NOMO-1 (cell line): Measurements from ENCODE around the gene CKAP2L.
A peak's percentile ranks its signal among the peaks of the same experiment; 100 is the strongest.
"Not testable (repeated sequence)": the region's sequence is repeated elsewhere in the genome, so short reads cannot be mapped to it uniquely, and the experiment has no call there.

ENCODE experiments used
- DNase-seq, 2 experiments: peaks; one replicate each; lab custom pipeline; 2025; ENCODE audit not compliant: unreplicated experiment in 2 of 2; lab: John Stamatoyannopoulos, UW

The CKAP2L gene

DNA sequence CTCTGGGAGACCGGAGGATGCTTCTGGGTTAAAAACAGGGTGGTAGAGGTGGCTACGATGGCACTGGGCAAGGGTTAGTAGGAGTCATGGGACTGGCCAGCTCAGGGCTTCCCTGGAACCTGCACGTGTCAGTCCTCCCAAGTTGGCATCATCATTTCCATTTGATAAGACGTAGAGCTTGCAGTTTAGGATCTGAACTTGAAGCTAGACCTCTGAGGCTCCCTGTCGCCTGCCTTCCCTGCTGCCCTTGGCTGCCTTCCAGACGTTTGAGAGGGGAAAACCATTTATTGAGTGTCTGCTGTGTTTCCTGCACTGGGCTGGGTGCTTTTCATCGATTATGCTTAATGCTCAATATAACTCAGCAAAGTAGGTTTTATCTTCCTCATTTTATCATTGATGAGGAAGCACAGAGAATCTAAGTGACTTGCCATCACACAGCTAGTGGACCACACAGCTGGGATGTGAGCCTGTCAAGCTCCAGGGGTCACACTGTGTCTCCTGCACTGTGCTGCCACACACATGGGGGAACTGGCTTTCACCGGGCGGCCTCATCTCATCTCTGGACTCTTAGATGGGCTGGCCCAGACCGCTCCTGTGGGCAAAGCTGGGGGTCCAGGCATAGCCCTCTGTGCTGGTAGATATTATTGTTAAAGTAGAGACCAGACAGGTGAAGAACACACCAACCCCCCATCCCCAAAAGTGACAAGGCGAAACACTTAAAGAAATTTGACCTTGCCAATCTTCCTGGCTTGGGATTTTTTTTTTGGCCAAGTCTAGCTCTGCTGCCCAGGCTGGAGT lies 35.8 kb downstream of the CKAP2L start:
- no peak for DNase-seq

DNA sequence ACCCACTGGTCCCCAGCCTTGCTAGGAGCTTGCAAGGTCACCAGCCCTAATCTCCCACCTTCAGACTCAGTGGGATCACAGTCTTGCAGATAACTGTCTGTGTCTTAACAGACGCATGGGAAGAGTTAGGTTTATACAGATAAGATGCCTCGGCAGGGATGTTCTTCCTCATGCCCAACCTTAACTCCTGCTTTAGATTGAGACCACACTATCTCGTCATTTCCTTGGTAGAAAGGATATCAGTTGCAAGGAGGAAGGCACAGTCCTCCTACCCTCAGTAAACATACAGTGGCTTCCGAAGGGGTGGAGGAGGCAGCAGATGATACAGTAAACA lies 36.4 kb downstream of the CKAP2L start:
- DNase-seq: no peak

DNA sequence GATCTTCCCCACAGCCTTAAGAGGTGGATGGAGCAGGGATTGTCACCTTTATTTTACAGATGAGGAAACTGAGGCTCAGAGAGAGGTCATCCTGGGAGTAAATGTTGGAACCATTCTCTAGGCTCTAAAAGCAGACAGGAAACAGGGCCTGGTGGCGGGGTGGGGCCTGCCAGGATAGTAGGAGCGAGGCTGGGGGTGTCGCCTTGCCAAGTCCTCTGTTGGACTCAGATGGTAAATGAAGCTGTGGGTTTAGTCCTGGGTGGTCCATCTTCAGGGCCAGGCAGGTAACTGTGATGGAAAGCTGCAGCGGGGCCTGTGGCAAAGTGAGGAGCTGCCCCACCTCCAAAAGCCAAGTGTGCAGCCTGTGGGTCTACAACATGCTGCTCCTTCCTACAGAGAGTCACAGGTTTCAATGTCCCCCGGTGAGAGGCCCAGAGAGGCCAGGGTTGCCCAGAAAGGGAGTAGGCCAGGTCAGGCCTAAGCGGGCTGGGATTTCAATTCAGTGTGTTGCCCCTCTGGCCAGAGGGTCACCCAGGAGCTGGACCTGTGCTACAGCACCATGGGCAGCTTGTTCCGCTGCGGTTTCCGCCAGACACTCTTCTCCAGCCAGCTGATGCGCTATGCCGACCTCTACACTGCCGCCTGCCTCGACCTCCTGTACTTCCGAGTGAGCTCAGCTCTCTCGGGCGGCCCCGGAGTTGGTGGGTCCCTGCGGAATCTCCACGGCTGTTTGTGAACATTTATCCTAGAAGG lies 37.0 kb downstream of the CKAP2L start:
- DNase-seq: no peak

DNA sequence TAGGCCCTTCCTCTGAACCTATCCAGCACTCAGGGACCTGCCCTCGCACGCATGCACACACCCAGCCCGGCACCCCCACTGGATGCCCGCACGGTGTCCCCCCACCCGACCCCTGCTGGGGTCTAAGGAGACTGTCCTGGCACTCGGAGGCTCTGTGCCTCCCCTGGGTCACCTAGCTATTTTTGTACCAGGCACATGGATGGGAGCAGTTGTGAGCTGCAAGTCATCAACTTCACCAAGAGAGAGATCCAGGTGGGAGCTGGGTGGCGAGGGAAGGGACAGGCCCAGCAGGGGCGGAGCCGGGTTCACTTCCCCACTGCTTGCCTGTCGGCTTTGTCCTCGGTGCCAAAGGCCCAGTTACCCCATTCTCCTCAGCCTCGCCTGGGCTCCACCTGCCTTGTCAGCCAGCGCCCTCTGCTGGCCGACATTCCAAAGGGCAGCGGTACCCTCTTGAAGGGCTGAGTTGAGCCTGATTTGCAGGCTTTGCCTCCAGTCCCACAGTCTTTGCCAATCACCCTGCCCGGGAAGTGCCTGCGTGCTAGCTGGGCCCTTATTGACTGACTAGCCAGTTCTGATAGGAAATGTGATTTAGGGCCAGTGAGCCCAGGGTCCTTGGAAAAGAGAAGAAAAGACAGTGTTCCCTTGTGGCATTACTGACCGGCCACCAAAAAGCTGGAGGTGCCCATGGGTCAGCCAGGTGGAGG lies 37.8 kb downstream of the CKAP2L start:
- peak; percentile 89 to 93 for DNase-seq

DNA sequence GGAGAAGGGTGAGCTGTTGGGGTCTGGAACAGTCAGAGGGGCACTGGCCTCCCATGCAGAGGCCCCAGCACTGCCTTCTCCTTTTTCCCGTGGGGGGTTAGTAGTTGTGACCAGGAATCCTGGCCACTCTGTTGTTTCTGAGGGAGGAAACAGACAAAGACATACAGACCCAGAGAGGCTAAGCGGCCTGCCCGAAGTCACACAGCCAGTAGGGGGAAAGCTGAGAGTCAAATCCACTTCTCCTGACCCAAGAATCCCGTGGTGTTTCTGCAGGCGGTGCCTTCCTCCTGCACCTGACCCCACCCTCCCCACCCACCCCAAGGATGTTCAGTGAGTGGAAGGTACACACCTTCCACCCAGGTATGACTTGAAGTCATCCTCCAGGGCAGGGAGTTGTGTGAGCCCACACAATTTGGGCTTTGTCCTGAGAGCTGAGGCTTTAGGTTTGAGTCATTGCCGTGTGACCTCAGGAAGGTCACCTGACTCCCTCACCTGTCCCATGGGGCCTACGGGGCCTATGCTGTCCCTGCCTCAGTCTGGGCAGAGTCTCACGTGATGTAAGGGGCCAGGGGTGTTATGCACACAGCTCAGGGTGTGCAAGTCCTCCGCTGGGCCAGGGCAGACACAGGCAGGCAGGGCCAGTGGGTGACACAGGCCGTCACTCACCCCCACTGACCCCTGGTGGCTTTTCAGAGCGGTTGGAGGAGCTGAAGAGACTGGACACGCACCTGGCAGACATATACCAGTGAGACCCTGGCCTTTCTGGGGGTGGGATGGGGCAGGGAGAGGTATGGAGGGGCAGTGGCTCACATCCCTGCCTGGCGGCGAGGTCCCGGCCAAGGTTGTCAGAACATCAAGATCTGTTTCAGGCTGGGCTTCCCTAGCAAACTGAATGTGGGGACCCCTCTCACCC lies 38.6 kb downstream of the CKAP2L start:
- no peak for DNase-seq

DNA sequence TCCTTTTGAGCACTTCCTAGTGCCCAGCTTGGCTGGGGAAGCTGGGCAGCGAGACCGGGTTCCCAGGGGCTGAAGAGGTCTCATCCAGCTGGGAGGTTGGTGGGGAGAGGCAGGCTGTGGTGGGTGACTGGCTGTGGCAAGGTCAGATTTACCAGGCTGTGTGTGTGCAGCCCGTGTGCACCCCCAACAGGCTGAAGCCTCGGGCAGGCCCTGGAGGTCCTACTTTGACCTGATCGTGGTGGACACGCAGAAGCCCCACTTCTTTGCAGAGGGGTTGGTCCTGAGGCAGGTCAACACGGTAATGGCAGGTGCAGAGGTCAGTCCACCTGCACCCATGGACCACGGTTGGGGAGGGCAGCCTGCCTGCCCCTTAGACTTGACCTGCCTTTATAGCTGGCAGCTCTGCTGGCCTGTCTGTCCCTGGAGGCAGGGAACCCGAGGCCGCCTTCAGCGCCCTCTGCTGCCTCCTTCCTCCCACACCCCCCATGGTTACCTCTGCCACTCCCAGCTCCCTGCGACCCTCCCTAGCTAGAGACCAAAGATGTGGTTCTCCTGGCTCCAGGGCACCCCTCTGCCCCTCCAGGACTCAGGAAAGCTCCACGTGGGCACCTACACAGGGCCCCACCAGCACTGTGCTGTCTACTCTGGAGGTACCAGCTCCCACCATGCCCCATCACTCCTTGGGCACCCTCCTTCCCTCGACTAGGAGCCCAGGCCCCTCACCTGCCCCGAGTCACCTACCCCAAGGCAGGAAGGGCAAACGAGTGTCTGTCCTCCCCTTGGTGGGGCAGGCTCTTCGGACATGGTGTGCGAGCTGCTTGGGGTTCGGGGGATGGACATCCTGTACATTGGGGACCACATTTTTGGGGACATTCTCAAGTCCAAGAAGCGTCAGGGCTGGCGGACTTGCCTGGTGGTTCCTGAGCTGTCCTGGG lies 39.6 kb downstream of the CKAP2L start:
- DNase-seq: peak in 1 of 2 experiments; percentile 48

DNA sequence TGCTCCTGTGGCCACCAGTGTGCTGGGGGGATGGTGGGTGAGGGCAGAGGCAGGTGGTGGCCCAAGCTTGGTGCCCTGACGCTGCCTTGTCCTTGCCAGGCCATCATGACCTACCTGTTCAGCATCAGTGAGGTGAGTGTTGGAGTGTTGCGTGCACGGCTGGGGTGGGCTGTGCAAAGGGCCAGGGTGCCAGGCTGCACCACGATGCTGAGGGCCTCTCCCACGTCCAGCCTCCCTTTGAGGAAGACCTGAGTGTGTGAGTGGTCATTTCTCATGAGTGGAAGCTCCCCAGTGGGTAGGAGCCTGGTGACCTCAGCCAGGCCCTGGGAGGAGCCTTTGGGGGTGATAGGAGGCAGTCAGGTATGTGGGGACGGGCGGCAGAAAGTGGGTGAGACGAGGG lies 40.4 kb downstream of the CKAP2L start:
- DNase-seq: no peak

DNA sequence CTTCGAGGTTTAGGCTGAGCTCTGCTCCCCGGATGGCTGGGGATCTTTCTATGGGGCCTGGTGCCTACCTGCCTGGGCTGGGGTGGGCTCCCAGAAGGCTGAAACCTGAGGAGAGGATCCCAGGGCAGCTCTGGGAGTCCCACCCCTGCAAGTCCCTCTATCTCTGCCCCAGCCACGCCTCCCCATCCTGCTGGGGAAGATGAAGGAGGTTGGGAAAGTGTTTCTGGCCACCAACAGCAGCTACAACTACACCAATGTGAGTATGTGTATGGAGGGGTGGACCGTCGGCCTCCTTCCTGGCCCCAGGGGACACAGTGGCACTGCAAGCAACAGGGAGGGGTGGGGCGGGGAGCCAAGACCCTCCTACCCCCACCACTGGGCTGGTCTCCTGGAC lies 40.9 kb downstream of the CKAP2L start:
- DNase-seq: no peak

DNA sequence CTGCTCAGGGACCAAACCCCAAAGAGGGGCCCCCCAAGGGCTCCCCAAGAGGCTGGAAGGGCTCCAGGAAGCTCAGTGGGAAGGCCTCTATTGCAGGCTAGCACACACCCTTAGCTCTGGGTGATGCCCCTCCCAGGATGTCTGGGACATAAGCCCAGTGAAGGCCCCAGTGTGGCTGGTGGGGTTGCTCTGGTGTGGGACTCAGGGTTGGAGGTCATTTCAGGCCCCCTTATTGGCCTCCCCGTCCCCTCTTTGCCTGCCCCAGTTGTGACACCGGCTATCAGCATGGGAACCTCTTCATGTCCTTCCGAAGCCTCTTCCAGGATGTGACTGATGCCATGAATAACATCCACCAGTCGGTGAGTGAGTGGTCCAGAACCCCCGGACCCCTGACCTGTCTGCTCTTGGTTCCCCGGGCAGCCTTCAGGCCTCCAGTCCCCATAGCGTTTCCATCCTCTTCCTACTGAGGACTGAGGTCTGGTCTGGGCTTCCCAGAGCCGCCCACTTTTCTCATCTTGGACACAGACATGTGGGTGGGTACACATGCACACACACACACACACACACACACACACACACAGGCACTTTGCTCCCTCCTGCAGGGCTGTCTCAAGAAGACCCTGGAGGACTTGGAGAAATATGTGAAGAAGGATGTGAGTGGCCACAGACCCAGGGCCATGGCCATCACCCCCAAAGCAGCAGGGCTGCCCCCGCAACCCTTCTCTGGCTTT lies 41.4 kb downstream of the CKAP2L start:
- DNase-seq: no peak

DNA sequence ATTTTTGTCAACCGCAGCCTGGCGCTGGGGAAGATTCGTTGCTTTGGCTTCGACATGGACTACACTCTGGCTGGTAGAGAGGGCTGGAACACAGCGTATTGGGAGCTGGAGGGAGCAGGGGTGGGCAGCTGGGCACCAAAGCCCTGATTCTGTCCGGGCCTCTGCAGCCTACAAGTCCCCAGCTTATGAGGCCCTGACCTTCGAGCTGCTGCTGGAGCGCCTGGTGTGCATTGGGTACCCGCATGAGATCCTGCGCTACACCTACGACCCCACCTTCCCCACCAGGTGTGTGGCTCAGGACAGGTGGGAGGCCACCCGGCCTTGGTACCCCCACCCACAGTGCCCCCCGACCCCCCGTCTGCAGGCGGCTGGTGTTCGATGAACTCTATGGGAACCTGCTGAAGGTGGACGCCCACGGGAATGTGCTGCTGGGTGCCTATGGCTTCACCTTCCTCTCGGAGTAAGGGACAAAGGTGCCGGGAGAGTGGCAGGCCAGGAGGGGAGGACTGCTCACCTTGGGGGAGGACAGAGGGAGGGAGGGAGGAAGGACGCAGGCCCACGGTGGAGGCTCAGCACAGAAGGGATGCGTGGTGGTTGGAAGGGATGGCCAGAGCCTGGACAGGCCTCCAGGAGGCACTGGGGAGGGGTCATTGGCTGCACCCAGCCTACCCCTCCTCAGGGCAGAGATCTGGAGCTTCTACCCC lies 42.4 kb downstream of the CKAP2L start:
- DNase-seq: no peak

DNA sequence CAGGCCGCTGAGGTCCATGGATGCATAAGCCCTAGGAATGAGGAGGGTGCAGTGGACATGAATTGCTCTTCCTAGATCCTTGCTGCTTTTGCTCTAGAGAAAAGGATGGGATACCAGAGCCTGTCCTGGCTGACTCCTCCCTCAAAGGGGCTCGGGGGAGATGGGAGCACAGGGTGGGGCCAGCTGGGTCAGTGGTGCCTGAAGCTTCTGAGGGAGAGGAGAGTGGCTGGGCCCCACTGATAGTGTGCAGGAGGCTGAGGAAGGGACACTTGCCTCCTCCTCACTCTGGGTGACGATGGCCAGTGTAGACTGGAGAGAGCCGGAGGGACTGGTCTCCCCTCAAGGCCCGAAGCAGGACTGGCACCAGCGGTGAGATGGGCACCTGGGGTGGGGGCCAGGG lies 43.6 kb downstream of the CKAP2L start, which contains the start of gene NT5DC4:
Gene NT5DC4, plus strand, starts transcription at position 236 of the 400 bp plus-strand sequence. Its CDS starts 60 bp downstream, at position 296.
- no peak for DNase-seq

DNA sequence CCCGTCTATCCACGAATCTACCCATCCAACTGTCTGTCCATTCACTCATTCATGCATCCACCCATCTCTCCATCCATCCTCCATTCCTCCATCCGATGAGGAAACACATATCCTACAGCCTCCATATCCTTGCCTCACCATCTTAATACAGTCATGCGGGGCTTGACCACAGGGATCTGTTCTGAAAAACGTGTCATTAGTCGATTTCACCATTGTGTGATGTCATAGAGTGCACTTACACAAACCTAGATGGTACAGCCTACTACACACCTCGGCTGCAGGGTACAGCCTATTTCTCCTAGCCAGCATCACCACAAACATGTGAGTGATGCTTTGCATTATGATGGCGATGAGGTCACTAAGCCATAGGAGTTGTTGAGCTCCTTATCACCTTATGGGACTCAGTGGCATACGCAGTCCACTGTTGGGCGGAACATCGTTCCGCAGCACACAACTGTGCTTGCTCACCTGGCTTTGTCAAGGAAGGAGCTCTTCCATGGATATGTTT lies 45.5 kb downstream of the CKAP2L start:
- DNase-seq: no peak

DNA sequence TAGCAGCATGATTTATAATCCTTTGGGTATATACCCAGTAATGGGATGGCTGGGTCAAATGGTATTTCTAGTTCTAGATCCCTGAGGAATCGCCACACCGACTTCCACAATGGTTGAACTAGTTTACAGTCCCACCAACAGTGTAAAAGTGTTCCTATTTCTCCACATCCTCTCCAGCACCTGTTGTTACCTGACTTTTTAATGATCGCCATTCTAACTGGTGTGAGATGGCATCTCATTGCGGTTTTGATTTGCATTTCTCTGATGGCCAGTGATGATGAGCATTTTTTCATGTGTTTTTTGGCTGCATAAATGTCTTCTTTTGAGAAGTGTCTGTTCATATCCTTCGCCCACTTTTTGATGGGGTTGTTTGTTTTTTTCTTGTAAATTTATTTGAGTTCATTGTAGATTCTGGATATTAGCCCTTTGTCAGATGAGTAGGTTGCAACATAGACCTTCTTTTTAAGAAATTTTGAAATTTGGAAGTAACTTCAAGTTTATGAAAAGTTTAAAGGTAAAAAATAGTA lies 47.5 kb downstream of the CKAP2L start:
- DNase-seq: not testable (repeated sequence)

DNA sequence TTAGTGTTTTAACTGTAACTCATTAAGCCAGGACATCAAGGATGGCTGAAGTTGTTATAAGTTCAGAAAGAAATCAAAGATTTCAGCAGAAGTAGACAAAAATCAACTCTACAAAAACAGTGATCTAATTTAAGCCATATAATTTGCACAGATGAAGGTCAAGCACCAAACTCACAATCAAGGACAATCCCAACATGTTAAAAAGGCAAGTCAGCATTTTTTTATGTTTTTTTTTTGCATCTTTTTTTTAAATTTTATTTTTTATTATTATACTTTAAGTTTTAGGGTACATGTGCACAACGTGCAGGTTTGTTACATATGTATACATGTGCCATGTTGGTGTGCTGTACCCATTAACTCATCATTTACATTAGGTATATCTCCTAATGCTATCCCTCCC lies 48.3 kb downstream of the CKAP2L start:
- DNase-seq: not testable (repeated sequence)

DNA sequence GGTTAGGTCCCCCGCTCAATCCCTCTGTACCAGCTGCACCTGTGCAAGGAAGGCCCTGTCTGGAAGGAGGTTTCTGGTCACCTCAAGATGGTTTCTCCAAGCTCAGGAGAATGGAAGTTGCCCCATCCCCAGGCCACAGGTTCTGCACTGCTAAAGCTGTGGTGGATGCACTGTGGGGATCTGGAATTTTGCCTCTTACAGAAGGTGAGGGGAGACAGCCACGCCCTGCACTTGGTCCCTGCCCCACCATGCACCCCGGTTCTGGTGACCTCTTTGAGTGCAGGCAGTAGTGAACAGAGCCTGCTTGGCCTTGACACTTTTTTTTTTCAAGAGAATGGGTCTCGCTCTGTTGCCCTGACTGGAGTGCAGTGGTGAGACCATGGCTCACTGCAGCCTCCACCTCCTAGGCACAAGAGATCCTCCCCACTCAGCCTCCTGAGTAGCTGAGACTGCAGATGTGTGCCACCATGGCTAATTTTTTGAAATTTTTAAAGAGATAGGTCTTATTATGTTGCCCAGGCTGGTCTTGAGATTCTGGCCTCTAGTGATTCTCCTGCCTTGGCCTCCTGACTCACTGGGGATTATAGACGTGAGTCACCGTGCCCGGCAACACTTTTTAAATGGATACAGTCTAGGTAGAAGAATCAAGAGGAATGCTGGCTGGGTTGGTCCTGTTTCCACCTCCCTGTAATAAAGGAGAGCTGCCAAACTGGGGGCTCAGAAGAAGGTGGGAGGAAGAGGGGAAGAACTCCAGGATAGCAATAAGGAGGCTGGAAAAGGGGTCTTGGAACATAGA lies 49.4 kb downstream of the CKAP2L start:
- no peak for DNase-seq

DNA sequence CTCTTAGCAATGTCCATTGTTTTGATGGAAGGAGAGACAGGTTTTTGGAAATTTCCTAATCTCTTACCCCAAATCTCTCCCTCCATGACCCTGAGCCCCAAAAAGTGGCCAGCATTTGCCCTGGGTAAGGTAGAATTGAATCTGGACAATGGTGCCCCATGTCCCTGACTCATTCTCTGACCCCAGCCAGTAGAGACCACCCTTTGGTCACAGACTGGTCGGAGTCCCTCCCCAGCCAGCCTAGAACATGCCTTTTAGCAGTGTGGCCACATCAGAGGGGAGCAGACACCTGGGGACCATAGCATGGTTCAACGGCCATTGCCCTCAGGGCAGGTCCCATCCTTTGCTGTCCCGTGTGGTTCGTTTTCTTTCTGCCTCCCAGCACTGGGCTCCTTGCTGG lies 50.1 kb downstream of the CKAP2L start:
- no peak for DNase-seq

DNA sequence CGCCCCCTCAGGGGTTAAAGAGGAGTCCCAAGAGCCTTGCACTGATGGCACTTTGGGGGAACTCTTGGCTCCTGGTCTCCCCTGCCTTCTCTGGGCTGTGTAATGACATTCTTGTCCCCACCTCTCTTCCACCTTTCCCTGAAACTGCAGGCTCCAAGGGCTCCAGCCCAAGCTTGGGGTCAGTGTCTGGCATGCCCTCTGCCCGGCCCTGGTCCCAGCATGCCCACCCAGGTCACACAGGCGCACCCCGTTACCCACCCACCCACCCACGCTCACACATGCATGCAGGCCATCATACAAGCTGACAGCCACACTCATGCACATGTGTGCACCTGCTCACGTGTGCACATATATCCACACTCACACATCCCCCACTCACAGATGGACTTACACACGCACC lies 50.5 kb downstream of the CKAP2L start:
- no peak for DNase-seq
